Esophagus mucosa (tissue), 1 donor: ENCODE data around the gene ATXN7L1. TPM values are rescaled to one million over a fixed set of nuclear protein-coding genes. Genes with fewer than 3 reads are reported as not detected.

ENCODE experiments used
- ATAC-seq: fragments of 200-7000 bp; cut with Tn5 transposase; one replicate; pipeline ENCODE4 v1.9.1; 2020
- total RNA-seq: library from RNA; stranded (reverse); gene quantifications from one replicate; pipeline ENCODE4 v1.2.4, GENCODE V29; 2023
- donor health status: DM: yes; HTN: yes; CAD: no.

The ATXN7L1 gene
- total RNA-seq, 1 donor from 2014 or later, result 9.2 TPM

DNA sequence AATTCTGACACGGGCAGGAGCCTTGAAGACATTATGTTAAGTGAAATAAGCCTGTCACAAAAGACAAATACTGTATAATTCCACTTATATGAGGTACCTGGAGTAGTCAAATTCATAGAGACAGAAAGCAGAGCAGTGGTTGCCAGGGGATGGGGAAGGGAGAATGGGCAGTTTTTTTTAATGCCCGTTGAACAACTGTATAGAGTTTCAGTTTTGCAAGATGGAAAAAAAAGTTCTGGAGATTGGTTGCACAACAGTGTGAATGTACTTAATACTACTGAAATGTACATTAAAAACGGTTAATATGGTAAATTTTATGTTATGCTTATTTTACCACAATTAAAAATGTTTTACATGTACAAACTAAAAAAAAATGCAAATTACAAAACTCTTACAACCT is 231.5 kb downstream of the ATXN7L1 start:
- no peak for ATAC-seq

DNA sequence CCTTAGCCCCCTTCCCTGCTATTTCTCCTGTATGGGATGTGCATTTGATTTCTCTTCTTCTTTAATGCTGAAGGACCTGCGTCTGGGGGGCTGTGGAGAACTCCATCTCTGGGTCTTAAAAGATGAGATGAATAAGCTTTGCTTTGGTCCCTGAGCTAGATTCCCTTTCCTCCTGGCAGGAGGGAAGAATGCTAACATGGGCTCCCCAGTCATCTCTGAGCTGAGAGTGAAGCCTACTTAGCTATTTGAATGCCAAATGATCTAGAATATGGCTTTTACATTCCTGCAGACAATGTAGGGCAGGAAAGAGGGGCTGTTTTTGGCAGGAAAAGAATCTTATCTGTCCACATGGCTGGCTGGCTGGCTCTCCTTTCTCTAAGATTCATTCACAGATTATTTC is 232.5 kb downstream of the ATXN7L1 start:
- no peak for ATAC-seq

GRCh38 chr7:105643384-105643783 is 233.0 kb downstream of the ATXN7L1 start:
- no peak for ATAC-seq

DNA sequence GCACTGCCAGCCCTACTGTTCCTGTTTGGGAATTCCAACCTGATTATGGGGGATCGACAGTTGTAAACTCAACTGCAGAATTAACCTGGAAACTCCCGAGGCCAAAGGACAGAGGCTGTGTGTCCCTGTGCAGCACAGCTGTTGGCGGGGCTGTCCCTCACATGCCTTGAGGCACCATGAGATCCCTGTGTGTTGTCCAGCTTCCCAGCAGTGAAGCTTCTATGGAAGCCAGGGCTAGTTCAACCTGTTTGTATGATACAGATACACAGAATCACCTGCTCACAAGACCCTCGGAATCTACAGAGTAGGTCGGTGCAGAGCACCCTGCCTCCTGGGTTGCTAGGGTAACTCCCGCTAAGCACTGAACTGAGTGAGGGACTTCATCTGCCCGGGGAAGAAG is 234.1 kb downstream of the ATXN7L1 start:
- ATAC-seq, result no peak

- no peak for ATAC-seq
Observed at GRCh38 chr7:105640956-105641810, 235.2 kb downstream of the ATXN7L1 start.

GRCh38 chr7:105639667-105640493 is 236.5 kb downstream of the ATXN7L1 start:
- ATAC-seq, result no peak

GRCh38 chr7:105638902-105639495 is 237.4 kb downstream of the ATXN7L1 start:
- ATAC-seq, result no peak

GRCh38 chr7:105638334-105638733 is 238.1 kb downstream of the ATXN7L1 start:
- no peak for ATAC-seq

DNA sequence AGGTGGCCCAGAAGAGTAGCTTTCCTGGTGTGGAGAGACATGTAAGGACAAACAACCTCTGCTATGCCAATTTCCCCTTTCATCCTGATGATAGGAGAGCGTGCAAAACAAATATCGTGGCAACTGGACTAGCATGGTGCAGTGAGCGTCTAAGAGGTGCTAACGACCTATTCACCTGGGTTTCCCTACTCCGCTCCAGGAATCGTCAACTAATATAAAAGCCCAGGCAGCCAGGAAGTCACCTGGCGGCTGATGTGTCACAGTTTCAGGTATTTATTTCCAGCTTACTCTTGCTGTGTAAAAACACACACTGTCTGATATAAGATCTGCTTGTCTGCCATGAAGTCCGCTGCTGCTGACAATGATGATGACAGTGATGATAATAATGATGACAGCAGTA is 238.6 kb downstream of the ATXN7L1 start:
- ATAC-seq, result no peak

GRCh38 chr7:105636982-105637381 is 239.4 kb downstream of the ATXN7L1 start:
- ATAC-seq, result no peak

GRCh38 chr7:105635197-105635596 is 241.2 kb downstream of the ATXN7L1 start:
- no peak for ATAC-seq

GRCh38 chr7:105625986-105626385 is 250.4 kb downstream of the ATXN7L1 start:
- no peak for ATAC-seq

DNA sequence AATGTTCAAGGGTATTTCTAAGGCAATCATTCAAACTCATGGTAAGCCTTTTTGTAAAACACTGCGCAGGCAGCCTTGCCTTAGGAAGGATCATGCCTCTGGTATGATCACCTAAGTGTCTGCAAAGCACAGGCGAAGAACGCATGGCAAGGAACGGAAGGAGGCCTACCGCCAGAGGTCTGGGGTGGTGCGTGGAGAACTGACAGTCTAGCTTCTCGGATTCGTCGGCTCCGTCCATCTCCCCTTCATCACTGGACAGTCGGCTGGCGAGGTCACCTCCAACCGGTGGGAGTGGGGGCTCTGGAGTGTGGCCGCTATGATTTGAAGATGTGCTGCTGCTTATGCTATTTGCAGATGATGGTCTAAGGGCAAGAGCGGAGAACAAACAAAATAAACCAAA is 252.5 kb downstream of the ATXN7L1 start:
- ATAC-seq, result no peak

- no peak for ATAC-seq
Observed at GRCh38 chr7:105623378-105623777, 253.0 kb downstream of the ATXN7L1 start.

DNA sequence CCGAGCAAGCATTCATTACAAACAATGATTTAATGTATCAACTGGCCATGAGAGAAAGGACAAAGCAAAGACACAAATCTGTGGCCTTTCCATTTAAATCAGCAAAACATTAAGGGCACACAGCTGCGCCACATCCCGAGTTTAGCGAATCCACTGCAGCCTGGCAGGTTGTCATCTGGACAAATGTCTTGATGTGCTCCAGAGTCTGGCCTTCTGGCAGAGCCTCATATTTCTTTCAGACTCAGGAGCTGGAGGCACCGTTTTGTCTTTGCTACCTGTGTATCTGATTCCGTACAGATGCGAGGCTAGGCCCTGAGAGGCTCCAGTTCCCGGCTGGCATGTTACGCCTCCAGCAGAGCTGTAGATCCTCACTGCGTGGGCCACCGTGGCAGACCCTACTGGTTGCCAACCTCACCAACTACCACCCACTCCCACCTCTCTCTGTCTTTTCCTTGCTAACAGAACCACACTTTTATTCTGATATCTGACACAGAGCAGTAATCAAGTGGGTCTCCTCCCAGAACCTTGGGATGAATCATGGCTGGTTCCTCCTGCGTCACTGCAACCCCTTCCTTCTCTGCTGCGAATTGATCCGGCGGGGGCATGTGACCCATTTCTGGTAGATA is 254.2 kb downstream of the ATXN7L1 start:
- ATAC-seq, result no peak

DNA sequence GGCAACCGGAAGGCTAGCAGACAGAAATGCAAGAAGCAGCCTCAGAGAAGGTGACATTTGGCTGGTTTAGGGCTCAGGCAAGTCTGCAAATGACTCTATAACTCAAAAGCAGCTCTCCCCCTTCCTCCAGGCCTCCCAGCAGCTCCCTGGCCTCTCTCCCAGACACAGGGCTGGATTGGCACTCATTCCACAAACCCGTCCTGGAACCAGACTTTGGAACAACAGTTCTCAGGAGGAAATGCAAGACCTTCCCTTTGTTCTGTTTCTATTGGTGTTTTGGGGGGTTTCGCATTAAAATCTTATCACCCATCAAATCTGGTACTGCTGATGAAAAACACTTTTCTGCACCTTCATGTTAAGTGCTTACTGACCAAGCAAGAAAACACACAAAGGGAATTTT is 254.8 kb downstream of the ATXN7L1 start:
- ATAC-seq, result no peak

- ATAC-seq, result no peak
Observed at GRCh38 chr7:105621176-105621575, 255.2 kb downstream of the ATXN7L1 start.

DNA sequence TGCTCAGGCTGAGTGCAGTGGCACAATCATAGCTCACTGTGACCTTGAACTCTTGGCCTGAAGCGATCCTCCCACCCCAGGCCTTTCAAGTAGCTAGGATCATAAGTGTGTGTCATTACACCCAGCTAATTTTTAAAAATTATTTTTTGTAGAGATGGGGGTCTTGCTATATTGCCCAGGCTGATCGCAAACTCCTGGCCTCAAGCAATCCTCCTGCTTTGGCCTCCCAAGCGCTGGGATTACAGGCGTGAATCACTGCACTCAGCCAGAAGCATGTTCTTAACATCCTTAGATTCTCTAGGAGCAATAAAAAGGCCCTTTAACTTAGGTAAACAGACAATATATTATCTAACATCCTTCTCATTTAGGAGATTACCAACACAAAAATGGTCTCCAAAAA is 256.8 kb downstream of the ATXN7L1 start:
- ATAC-seq, result no peak

GRCh38 chr7:105618016-105618296 is 258.4 kb downstream of the ATXN7L1 start:
- ATAC-seq, result no peak

GRCh38 chr7:105617280-105618015 is 259.0 kb downstream of the ATXN7L1 start:
- ATAC-seq, result no peak

DNA sequence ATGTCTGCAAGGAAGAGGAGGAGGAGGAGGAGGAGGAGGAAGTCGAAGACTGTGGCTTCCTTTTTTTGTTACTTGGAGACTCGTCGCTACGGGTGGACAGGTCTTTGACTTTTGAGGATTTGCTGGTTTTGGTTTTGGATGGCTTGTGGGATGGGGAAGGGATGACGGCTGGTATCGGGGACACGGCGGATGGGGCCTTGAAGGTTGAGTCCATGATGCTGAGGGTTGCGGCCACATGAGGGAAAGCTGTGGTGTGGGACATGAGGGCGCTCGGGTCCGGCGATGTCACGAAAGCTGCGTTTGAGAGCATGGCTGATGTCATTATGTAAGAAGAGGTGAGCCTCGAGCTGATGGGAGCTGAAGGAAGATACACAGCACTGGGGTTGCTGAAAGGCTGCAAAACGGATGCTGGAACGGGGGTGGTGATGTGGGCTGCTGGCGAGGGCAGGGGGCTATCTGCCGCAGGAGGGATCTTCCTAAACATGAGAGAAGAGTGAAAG is 262.0 kb downstream of the ATXN7L1 start:
- ATAC-seq, result no peak
